ENCODE data around the gene LGR5. TPM values are rescaled to one million over a fixed set of nuclear protein-coding genes. Genes with fewer than 3 reads are reported as not detected.

The LGR5 gene
- total and polyA plus RNA-seq, 2 of the 13 experiments (the other 11 are each of a cell fraction or from before 2014, with no cell fraction given): 37.0 to 121 TPM

GRCh38 chr12:71440763-71441748 lies 1.5 kb downstream of the LGR5 start (continued):
- TF ChIP-seq ZNF704 (CRISPR knock-in tag; IDR thresholded peaks at IDR 0.05; ENCODE audit: borderline replicate concordance) (no peak), RFX3 (CRISPR knock-in tag; IDR thresholded peaks at IDR 0.05) (no peak), KLF12 (CRISPR knock-in tag; IDR thresholded peaks at IDR 0.05; ENCODE audit: borderline replicate concordance) (no peak), ZNF335 (CRISPR knock-in tag; IDR thresholded peaks at IDR 0.05) (peak; percentile 56; the same call in 1 of the 2 replicates), ZNF75D (CRISPR knock-in tag; IDR thresholded peaks at IDR 0.05; ENCODE audit: borderline replicate concordance) (no peak), PRMT3 (CRISPR knock-in tag; IDR thresholded peaks at IDR 0.05; ENCODE audit: borderline replicate concordance, low read depth) (peak; percentile 72; the same call in 1 of the 2 replicates), RBM22 (optimal IDR thresholded peaks at IDR 0.05; ENCODE audit: low read length) (no peak), ZNF24 (IDR thresholded peaks at IDR 0.05) (peak; percentile 34; the same call in 1 of the 2 replicates), BRCA1 (CRISPR knock-in tag; IDR thresholded peaks at IDR 0.05) (no peak), YY1 (IDR thresholded peaks at IDR 0.05; ENCODE audit: insufficient read depth, insufficient replicate concordance, low read depth, low read length) (peak; percentile 54), ZNF788 (CRISPR knock-in tag; IDR thresholded peaks at IDR 0.05; ENCODE audit: borderline replicate concordance) (peak; percentile 80; the same call in 1 of the 2 replicates), HNRNPH1 (optimal IDR thresholded peaks at IDR 0.05; ENCODE audit: low read depth, low read length) (no peak), ZNF616 (CRISPR knock-in tag; IDR thresholded peaks at IDR 0.05; ENCODE audit: low read depth) (no peak), TCF7 (IDR thresholded peaks at IDR 0.05; ENCODE audit: low read depth) (peak; percentile 99), ARNTL (CRISPR knock-in tag; IDR thresholded peaks at IDR 0.05) (no peak), MAF1 (CRISPR knock-in tag; IDR thresholded peaks at IDR 0.05; ENCODE audit: borderline replicate concordance) (no peak)
- TF ChIP-seq, protein P1, sequence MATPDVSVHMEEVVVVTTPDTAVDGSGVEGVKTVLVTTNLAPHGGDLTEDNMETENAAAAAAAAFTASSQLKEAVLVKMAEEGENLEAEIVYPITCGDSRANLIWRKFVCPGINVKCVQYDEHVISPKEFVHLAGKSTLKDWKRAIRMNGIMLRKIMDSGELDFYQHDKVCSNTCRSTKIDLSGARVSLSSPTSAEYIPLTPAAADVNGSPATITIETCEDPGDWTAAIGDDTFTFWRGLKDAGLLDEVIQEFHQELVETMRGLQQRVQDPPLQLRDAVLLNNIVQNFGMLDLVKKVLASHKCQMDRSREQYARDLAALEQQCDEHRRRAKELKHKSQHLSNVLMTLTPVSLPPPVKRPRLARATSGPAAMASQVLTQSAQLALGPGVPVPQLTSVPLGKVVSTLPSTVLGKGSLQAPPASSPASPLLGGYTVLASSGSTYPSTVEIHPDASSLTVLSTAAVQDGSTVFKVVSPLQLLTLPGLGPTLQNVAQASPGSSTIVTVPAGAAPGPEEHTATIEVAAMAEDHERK (CRISPR knock-in tag; IDR thresholded peaks at IDR 0.05; ENCODE audit: low read depth): no peak
- TF ChIP-seq, protein P2, sequence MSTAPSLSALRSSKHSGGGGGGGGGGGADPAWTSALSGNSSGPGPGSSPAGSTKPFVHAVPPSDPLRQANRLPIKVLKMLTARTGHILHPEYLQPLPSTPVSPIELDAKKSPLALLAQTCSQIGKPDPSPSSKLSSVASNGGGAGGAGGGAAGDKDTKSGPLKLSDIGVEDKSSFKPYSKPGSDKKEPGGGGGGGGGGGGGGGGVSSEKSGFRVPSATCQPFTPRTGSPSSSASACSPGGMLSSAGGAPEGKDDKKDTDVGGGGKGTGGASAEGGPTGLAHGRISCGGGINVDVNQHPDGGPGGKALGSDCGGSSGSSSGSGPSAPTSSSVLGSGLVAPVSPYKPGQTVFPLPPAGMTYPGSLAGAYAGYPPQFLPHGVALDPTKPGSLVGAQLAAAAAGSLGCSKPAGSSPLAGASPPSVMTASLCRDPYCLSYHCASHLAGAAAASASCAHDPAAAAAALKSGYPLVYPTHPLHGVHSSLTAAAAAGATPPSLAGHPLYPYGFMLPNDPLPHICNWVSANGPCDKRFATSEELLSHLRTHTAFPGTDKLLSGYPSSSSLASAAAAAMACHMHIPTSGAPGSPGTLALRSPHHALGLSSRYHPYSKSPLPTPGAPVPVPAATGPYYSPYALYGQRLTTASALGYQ (CRISPR knock-in tag; IDR thresholded peaks at IDR 0.05): peak; percentile 96
- TF ChIP-seq, protein P3, sequence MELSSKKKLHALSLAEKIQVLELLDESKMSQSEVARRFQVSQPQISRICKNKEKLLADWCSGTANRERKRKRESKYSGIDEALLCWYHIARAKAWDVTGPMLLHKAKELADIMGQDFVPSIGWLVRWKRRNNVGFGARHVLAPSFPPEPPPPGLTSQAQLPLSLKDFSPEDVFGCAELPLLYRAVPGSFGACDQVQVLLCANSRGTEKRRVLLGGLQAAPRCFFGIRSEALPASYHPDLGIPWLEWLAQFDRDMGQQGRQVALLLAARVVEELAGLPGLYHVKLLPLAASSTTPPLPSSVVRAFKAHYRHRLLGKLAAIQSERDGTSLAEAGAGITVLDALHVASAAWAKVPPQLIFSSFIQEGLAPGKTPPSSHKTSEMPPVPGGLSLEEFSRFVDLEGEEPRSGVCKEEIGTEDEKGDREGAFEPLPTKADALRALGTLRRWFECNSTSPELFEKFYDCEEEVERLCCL (CRISPR knock-in tag; IDR thresholded peaks at IDR 0.05; ENCODE audit: borderline replicate concordance): no peak
- TF ChIP-seq, protein P4, sequence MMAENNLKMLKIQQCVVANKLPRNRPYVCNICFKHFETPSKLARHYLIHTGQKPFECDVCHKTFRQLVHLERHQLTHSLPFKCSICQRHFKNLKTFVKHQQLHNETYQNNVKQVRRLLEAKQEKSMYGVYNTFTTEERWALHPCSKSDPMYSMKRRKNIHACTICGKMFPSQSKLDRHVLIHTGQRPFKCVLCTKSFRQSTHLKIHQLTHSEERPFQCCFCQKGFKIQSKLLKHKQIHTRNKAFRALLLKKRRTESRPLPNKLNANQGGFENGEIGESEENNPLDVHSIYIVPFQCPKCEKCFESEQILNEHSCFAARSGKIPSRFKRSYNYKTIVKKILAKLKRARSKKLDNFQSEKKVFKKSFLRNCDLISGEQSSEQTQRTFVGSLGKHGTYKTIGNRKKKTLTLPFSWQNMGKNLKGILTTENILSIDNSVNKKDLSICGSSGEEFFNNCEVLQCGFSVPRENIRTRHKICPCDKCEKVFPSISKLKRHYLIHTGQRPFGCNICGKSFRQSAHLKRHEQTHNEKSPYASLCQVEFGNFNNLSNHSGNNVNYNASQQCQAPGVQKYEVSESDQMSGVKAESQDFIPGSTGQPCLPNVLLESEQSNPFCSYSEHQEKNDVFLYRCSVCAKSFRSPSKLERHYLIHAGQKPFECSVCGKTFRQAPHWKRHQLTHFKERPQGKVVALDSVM (CRISPR knock-in tag; IDR thresholded peaks at IDR 0.05): peak; percentile 39; the same call in 1 of the 2 replicates
